H54 (cell line): ENCODE results near the gene APBA2.

Experiments
- DNase-seq: peaks from one replicate; pipeline ENCODE4 v3.0.0; 2011; ENCODE audit warnings: low spot score, mixed read lengths; ENCODE audit not compliant: insufficient read length
- FAIRE-seq: peaks from 3 replicates; lab custom pipeline; 2011; peaks lifted over from hg19 to GRCh38; lab: Jason Lieb, UNC
- POLR2A ChIP-seq: IDR thresholded peaks from 2 replicates; pipeline ENCODE4 v1.6.1; 2011; ENCODE audit warnings: low read depth, mild to moderate bottlenecking, low read length

APBA2 gene

GRCh38 chr15:28909958-28910500 is 24.3 kb downstream of the APBA2 start:
- TF ChIP-seq POLR2A, result no peak
- no peak for DNase-seq
- FAIRE-seq, result no peak

GRCh38 chr15:28911310-28911931 is 25.6 kb downstream of the APBA2 start:
- FAIRE-seq (no peak), DNase-seq (no peak)
- no peak for TF ChIP-seq POLR2A

GRCh38 chr15:28912422-28912821 is 26.6 kb downstream of the APBA2 start:
- DNase-seq (no peak), FAIRE-seq (no peak)
- no peak for TF ChIP-seq POLR2A

- no peak for FAIRE-seq
These were observed 27.5 kb downstream of the APBA2 start for GRCh38 chr15:28913171-28913765.

GRCh38 chr15:28914046-28914445 is 28.3 kb downstream of the APBA2 start:
- TF ChIP-seq POLR2A, result no peak
- no peak for DNase-seq
- FAIRE-seq, result no peak

More at GRCh38 chr15:28913171-28913765, 27.5 kb downstream of the APBA2 start:
- no peak for TF ChIP-seq POLR2A
- DNase-seq, result no peak

- TF ChIP-seq POLR2A, result no peak
- DNase-seq, result no peak
- no peak for FAIRE-seq
These were observed 28.8 kb downstream of the APBA2 start for GRCh38 chr15:28914483-28915023.

GRCh38 chr15:28915041-28915810 is 29.5 kb downstream of the APBA2 start:
- no peak for TF ChIP-seq POLR2A
- DNase-seq, result no peak
- no peak for FAIRE-seq

- no peak for DNase-seq
- no peak for TF ChIP-seq POLR2A
- no peak for FAIRE-seq
These were observed 30.2 kb downstream of the APBA2 start for GRCh38 chr15:28915935-28916334.

GRCh38 chr15:28917791-28918140 is 32.0 kb downstream of the APBA2 start:
- no peak for DNase-seq
- no peak for FAIRE-seq
- no peak for TF ChIP-seq POLR2A

GRCh38 chr15:28918141-28918983 is 32.6 kb downstream of the APBA2 start:
- DNase-seq (no peak), FAIRE-seq (no peak)
- no peak for TF ChIP-seq POLR2A

GRCh38 chr15:28919201-28919635 is 33.4 kb downstream of the APBA2 start:
- no peak for DNase-seq
- no peak for TF ChIP-seq POLR2A
- FAIRE-seq, result no peak

GRCh38 chr15:28919679-28920655 is 34.2 kb downstream of the APBA2 start:
- DNase-seq (no peak), FAIRE-seq (no peak)
- no peak for TF ChIP-seq POLR2A

- DNase-seq, result no peak
- no peak for TF ChIP-seq POLR2A
- no peak for FAIRE-seq
These were observed 35.1 kb downstream of the APBA2 start for GRCh38 chr15:28920781-28921331.
